Activated naive CD4-positive, alpha-beta T cell treated with anti-CD3 and anti-CD28 coated beads for 36 hours (primary cell): ENCODE data around the gene PLEKHM3. TPM values are rescaled to one million over a fixed set of nuclear protein-coding genes. Genes with fewer than 3 reads are reported as not detected.
"Not testable (repeated sequence)": the region's sequence is repeated elsewhere in the genome, so short reads cannot be mapped to it uniquely, and the experiment has no call there.

Experiments
- CTCF ChIA-PET: fragments of 350-600 bp; sonication (Branson Sonifier 250); formaldehyde crosslinking; loops from one replicate; lab custom pipeline; 2021; ENCODE audit warnings: antibody characterized with exemption; lab: Charles Lee
- DNase-seq: peaks from one replicate; pipeline ENCODE4 v3.0.0-alpha.2; 2020
- H3K27ac Mint-ChIP-seq: one replicate; pipeline ENCODE4 v1.8.0; 2021; ENCODE audit warnings: mild to moderate bottlenecking, mixed read lengths
- H3K27me3 Mint-ChIP-seq: one replicate; pipeline ENCODE4 v1.8.0; 2021; ENCODE audit warnings: low read depth, mixed read lengths
- H3K36me3 Mint-ChIP-seq: one replicate; pipeline ENCODE4 v1.8.0; 2021; ENCODE audit warnings: low read depth, mixed read lengths
- H3K4me1 Mint-ChIP-seq: one replicate; pipeline ENCODE4 v1.8.0; 2021; ENCODE audit warnings: low read depth, mixed read lengths
- H3K4me3 Mint-ChIP-seq: one replicate; pipeline ENCODE4 v1.8.0; 2021; ENCODE audit warnings: mild to moderate bottlenecking, moderate library complexity, mixed read lengths
- H3K9me3 Mint-ChIP-seq: one replicate; pipeline ENCODE4 v1.8.0; 2021; ENCODE audit warnings: mixed read lengths
- intact Hi-C: fragments of 100-400 bp; cut with micrococcal nuclease; formaldehyde crosslinking; loops from one replicate; pipeline ENCODE4 v1.15.1; 2023
- total RNA-seq, 2 experiments: library from RNA; stranded (reverse); gene quantifications; one replicate each; pipeline ENCODE4 v1.2.3, GENCODE V29; 2021

The PLEKHM3 gene
- total RNA-seq, 2 experiments from 2014 or later = 6.5 to 7.0 TPM

DNA sequence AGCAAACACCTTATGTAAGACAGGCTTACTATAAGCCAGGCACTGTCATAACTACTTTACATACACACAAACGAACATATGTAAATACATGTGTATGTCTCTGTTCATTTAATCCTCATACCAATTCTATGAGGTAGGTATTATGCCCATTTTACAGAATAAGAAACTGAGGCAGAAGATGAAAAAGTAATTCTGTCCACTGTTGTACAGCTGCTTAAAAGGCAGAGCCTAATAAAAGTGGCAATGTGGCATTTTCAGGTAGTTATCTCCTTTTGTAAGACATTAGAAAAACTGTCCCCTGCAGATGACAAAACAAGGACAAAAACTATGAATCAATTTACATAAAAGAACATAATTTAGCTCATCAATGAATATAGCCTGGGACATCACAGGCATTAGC is 69.9 kb downstream of the PLEKHM3 start:
- DNase-seq = no peak
- CTCF ChIA-PET = interaction anchor here (1.0 kb wide), 1 partner anchor 12 kb away, joined by 3 read pairs; no protein-coding TSS in a partner anchor
- Mint-ChIP-seq H3K4me3 (no peak overlapping the region), H3K27me3 (no peaks in the 10 kb centered on the region), H3K36me3 (peaks cover 1% of the 10 kb centered on the region), H3K9me3 (no peaks in the 10 kb centered on the region), H3K27ac (no peak overlapping the region), H3K4me1 (peaks cover 1% of the 10 kb centered on the region)
- intact Hi-C loops = no loop called here

DNA sequence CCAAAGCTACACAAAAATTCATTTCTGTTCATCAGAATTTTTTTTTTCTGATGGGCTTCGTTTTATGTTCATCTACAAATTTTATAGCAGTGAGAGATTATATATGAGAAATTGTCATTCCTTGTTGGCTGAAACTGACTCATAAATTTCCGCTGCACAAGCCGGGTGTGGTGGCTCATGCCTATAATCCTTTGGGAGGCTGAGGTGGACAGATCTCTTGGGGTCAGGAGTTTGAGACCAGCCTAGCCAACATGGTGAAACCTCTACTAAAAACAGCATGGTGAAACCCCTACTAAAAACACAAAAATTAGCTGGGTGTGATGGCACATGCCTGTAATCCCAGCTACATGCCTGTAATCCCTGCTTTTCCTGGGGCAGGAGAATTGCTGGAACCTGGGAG is 72.0 kb downstream of the PLEKHM3 start:
- Mint-ChIP-seq H3K9me3 (no peaks in the 10 kb centered on the region), H3K4me1 (no peaks in the 10 kb centered on the region), H3K27me3 (no peaks in the 10 kb centered on the region), H3K27ac (no peak overlapping the region), H3K4me3 (no peak overlapping the region), H3K36me3 (peaks cover 1% of the 10 kb centered on the region)
- CTCF ChIA-PET = interaction anchor here (0.5 to 0.9 kb wide), 2 partner anchors 18 to 222 kb away, joined by 3 read pairs; no protein-coding TSS in a partner anchor
- intact Hi-C loops = no loop called here
- DNase-seq = no peak

DNA sequence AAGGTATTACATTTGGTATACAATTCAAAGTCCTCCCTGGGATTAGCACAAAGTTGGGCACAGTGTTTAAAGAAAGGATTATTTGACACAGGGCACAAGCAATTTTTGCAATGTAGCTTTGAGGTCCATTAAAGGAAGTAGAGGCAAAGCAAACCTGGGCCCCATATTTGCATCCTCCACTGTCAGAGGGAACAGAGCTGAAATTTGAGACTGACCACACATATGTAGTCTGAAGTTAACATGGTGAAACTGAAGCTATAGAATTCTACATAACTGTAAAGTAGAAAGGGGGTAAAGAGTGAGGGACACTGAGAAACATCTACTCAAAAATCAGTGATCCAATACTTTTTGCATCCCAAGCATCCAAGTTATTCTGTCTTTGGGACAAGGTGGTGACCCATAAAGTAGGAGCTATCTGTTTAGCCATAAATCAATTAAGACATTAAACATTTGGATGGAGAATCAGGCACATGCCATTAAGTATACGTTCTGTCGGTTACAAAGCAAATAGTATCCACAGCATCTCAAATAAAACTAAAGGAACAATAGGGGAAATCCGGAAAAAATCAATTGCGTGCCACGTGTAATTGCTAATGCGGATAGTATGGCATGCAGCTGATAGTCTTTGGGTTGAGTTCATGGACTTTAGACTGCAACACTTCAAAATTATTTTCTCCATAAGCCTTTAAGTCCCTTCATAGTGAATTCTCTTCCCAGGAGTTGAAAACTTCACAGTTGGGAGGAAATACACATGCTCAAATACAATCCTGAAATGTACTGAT is 72.6 kb downstream of the PLEKHM3 start:
- Mint-ChIP-seq H3K27ac (no peak overlapping the region), H3K9me3 (no peaks in the 10 kb centered on the region), H3K4me1 (no peaks in the 10 kb centered on the region), H3K27me3 (no peaks in the 10 kb centered on the region), H3K4me3 (no peak overlapping the region), H3K36me3 (peaks cover 1% of the 10 kb centered on the region)
- DNase-seq = no peak
- intact Hi-C loops = no loop called here
- CTCF ChIA-PET = interaction anchor here (0.5 kb wide), 1 partner anchor 223 kb away, joined by 3 read pairs; no protein-coding TSS in a partner anchor

DNA sequence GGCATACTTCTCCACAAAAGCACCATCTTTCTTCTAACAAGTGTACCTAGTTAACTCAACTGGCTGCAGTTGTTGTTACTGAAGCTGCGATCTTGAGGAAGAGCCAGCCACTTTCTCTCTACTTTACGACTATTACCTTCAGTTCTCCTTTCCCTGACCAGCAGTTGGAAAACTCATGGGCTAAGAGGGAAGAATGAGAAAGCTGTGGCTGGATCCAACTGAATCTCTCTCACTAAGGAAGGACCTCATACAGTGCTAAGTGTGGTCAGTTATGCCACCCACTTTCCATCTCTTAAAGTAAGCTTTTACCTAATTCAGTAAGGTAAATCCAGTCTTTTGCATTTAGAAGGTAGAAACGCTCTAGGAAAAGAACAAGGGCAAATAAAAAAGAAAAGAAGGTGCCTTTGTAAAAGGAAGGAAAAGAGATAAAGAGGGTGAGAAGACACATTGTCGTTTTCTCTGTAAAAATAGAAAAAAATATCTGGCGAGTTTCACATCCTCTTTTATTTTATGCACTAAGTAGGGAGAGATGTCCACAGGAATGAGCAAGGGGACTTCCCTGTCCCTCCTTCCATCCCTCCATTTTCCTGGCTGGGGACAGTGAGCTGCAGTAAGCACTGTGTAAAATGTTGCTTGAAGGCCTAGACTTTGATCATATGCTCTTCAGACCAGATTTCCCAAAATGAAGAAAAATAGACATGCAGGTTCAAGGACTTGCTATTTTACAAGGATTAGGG is 73.4 kb downstream of the PLEKHM3 start:
- Mint-ChIP-seq H3K9me3 (no peaks in the 10 kb centered on the region), H3K27me3 (no peaks in the 10 kb centered on the region), H3K27ac (no peak overlapping the region), H3K36me3 (peaks cover 1% of the 10 kb centered on the region), H3K4me1 (no peaks in the 10 kb centered on the region), H3K4me3 (no peak overlapping the region)
- intact Hi-C loops = no loop called here
- CTCF ChIA-PET = no interaction called here
- DNase-seq = no peak

DNA sequence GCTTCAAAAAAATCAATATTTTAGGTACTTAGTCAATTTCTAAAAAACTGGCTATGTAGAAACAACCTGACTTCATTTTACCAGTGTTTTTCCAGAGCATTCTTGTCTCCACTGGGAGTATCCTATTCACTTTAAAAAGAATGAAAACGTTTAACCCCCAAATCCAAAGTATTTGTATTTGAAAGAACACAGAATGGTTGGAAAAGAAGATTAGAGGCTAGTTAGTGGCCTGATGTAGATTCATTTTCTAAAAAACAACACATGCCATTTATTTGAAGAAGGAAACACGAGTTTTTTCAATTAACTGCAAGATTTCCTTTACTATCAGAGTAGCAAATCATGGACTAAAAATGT is 74.6 kb downstream of the PLEKHM3 start:
- intact Hi-C loops = no loop called here
- CTCF ChIA-PET = no interaction called here
- no peaks in the 10 kb centered on the region for H3K4me1 Mint-ChIP-seq
- H3K9me3 Mint-ChIP-seq = no peaks in the 10 kb centered on the region
- DNase-seq = no peak
- H3K36me3 Mint-ChIP-seq = peaks cover 1% of the 10 kb centered on the region
- H3K27me3 Mint-ChIP-seq = no peaks in the 10 kb centered on the region
- no peak overlapping the region for H3K4me3 Mint-ChIP-seq
- no peak overlapping the region for H3K27ac Mint-ChIP-seq

DNA sequence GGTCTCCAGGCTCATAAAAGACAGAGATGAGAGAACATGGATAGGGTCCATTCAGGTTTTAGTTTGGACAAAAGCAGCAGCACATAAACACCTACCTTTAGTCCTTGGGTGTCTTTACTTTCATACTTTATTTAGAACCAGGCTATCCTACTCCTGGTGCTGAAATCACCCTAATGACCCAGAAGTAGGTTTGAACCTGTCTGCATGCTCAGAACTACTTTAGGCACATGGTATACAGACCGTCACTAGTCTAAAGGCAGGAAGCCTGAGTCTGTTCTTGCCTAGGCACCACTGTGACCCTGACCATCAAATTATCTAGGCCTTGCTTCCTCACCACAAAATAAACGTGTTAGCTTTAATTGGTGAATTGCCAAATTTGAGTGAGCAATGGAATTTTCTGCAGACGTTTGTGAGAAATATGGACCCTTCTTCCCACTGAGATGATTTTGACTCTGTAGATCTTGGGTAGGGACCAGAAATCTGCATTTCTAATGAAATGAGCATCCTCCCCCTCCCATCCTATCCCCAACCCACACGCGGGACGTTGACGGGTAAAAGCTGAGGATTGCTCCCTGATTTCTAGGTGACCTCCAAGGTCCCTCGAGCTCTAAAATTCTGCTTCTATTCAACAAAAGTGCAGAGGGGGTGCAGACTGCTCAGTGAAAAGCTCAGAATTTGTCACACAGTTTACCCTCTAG is 75.1 kb downstream of the PLEKHM3 start:
- H3K4me1 Mint-ChIP-seq = no peaks in the 10 kb centered on the region
- no peak overlapping the region for H3K4me3 Mint-ChIP-seq
- no peak overlapping the region for H3K27ac Mint-ChIP-seq
- peaks cover 1% of the 10 kb centered on the region for H3K36me3 Mint-ChIP-seq
- H3K9me3 Mint-ChIP-seq = no peaks in the 10 kb centered on the region
- CTCF ChIA-PET = no interaction called here
- no peaks in the 10 kb centered on the region for H3K27me3 Mint-ChIP-seq
- intact Hi-C loops = no loop called here
- no peak for DNase-seq

DNA sequence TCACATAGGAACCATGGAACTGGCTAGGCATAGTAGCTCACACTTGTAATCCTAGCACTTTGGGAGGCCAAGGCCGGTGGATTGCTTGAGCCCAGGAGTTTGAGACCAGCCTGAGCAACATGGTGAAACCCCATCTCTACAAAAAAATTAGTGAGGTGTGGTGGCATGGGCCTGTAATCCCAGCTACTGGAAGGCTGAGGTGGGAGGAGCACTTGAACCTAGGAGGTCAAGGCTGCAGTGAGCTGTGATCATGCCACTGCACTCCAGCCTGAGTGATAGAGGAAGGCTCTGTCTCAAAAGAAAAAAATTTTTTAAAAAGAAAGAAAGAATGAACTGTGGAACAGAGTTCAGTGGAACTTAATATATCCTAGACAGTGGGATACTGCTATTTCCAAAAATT is 76.1 kb downstream of the PLEKHM3 start:
- H3K36me3 Mint-ChIP-seq, H3K4me3 Mint-ChIP-seq, H3K4me1 Mint-ChIP-seq, H3K9me3 Mint-ChIP-seq, H3K27me3 Mint-ChIP-seq, H3K27ac Mint-ChIP-seq, intact Hi-C loops, DNase-seq: not testable (repeated sequence)
- CTCF ChIA-PET = interaction anchor here (1.1 kb wide), 1 partner anchor 24 kb away, joined by 4 read pairs; no protein-coding TSS in a partner anchor

DNA sequence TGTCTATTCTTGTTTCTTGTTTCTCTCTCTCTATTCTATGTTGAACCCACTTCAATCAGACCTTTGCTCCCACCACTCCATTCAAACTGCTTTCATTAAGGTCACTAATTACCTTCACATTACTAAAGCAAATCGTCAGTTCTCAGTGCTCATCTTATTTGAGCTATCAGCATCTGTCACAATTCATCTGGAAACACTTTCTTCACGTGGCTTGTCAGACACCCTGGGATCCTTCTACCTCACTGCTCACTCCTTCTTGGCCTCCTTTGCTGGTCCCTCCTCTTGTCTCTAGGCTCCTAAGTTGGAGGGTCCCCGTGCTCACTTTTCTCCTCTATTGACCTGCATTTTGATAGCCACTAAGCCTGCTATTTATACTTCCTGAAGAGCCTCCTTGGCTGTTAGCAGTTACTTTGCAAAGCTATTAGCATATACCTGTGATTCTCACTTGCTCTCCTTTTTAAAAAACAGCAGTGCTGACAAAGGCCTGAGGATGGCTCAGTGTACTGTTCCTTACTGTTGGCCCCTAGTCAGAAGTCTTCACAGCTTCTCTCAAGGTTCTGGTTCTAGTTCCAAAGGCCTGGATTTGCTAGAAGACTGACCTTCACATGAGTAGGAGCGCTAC is 80.2 kb downstream of the PLEKHM3 start:
- no peak overlapping the region for H3K4me3 Mint-ChIP-seq
- peaks cover 12% of the 10 kb centered on the region for H3K36me3 Mint-ChIP-seq
- DNase-seq = no peak
- H3K9me3 Mint-ChIP-seq = no peaks in the 10 kb centered on the region
- H3K27ac Mint-ChIP-seq = no peak overlapping the region
- intact Hi-C loops = no loop called here
- CTCF ChIA-PET = no interaction called here
- no peaks in the 10 kb centered on the region for H3K4me1 Mint-ChIP-seq
- H3K27me3 Mint-ChIP-seq = no peaks in the 10 kb centered on the region

DNA sequence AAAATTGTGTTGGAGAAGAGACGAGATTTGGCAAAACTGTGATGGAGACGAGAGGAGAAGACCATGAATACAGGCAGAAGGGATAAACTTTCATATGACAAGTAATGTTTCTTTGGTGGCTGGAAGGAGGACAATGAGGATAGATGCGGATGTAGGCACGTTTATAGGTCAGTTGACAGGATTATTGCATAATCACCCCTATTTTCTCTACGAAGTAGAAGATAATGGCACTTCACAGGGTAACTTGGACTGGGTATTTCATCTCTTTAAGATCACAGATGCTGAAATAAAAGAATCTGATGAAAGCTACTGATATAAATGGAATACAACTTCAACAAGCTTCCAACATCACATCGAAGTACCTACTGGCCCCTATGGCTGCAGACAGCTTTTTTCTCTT is 81.0 kb downstream of the PLEKHM3 start:
- Mint-ChIP-seq H3K4me3 (no peak overlapping the region), H3K27me3 (no peaks in the 10 kb centered on the region), H3K4me1 (no peaks in the 10 kb centered on the region), H3K9me3 (no peaks in the 10 kb centered on the region), H3K27ac (no peak overlapping the region), H3K36me3 (peaks cover 12% of the 10 kb centered on the region)
- DNase-seq = no peak
- intact Hi-C loops = no loop called here
- CTCF ChIA-PET = no interaction called here

DNA sequence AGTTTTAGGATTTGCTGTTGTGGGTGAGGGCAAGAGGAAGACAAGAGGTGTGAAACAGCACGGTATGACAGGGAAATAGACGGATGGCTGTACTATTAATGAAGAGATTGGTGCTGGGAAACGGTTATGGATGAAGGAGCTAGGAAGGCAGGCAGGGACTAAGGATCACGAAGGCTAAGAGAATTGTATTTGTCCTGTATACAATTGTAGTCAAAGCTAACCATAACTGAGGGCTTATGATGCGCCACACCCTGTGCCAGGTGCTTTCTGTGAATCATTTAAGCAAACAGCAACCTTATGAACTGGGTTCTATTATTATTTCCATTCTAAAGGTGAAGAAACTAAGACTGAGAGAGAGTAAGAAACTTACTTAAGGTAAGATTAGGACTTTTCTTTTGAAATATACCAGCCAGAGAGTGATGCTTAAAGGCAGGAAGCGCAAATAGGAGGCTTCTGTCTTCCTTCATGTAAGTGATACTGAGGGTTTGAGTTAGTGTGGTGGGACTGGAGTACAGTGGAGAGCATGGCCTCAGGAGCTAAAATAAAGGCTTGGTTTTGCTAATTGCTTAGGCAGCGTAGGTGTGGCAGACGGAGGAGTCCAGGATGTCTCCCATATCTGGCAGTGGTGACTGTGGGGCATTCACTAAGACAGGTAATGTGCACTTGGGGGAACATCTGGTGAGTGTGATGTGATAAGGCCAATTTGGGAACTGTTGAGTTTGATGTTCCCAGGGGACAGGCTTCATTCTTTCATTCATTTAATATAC is 85.8 kb downstream of the PLEKHM3 start:
- no peak overlapping the region for H3K4me3 Mint-ChIP-seq
- DNase-seq = no peak
- no peaks in the 10 kb centered on the region for H3K9me3 Mint-ChIP-seq
- no peaks in the 10 kb centered on the region for H3K27me3 Mint-ChIP-seq
- peaks cover 12% of the 10 kb centered on the region for H3K36me3 Mint-ChIP-seq
- CTCF ChIA-PET = interaction anchor here (1.2 to 3.2 kb wide), 3 partner anchors 9 to 128 kb away, joined by 3 to 12 read pairs (median 4); no protein-coding TSS in a partner anchor
- H3K27ac Mint-ChIP-seq = no peak overlapping the region
- intact Hi-C loops = no loop called here
- H3K4me1 Mint-ChIP-seq = no peaks in the 10 kb centered on the region

DNA sequence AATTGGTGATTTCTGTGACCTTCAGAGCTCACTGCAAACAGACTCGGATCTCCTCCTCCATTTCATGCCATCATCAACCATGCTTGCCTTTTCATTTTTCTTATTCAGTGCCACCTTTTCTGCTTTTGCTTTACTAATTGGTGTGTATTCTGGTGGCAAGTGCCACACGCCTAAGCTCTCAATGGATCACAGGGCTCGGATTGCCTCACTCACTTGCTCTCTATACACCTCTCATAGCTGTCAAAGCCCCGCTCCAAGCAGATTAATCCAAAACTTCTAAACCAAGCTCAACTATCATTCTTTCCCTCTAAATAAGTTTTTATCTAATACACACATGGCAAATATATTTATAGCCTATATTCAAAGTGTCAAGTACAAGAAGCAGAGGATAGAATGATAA is 86.4 kb downstream of the PLEKHM3 start:
- H3K4me1 Mint-ChIP-seq = no peaks in the 10 kb centered on the region
- CTCF ChIA-PET = interaction anchor here (1.4 to 3.2 kb wide), 2 partner anchors 9 to 102 kb away, joined by 4 to 12 read pairs; no protein-coding TSS in a partner anchor
- H3K27me3 Mint-ChIP-seq = no peaks in the 10 kb centered on the region
- no peaks in the 10 kb centered on the region for H3K9me3 Mint-ChIP-seq
- no peak overlapping the region for H3K4me3 Mint-ChIP-seq
- no peak overlapping the region for H3K27ac Mint-ChIP-seq
- DNase-seq = no peak
- peaks cover 8% of the 10 kb centered on the region for H3K36me3 Mint-ChIP-seq
- intact Hi-C loops = no loop called here
